ENCODE results near the gene MYL7. TPM values are rescaled to one million over a fixed set of nuclear protein-coding genes. Genes with fewer than 3 reads are reported as not detected.

Gene MYL7
- total and polyA plus RNA-seq, 2 donors (not counting 3 experiments of a cell fraction or from before 2014, with no cell fraction given) = not detected

DNA sequence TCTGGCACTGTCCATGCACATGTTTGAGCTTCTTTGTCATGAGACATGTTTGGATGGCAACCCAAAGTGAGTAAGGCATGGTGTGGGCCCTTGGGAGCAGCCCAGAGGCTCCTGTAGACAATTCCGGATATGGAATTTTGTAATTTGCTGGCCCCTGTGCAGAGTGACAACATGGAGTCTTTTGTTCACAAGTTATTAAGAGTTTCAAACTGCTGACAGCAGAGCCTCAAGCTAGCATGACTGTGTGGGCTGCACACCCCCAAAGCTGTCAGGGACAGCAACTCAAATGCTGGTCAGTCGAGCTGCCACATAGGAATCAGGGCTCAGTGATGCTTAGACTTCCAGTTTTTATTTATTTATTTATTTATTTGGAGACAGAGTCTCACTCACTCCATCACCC, 7.0 kb upstream of the MYL7 start:
- Histone ChIP-seq H3K27ac (ENCODE audit: insufficient read depth, low read depth, low read length) (no peak overlapping the region), H3K9me3 (replicated peaks; ENCODE audit: control insufficient read depth, insufficient read depth, low read length) (no peaks in the 10 kb centered on the region), H4K20me1 (replicated peaks; ENCODE audit: control insufficient read depth, extremely low read depth, insufficient read depth, low read length) (no peaks in the 10 kb centered on the region), H3K4me2 (ENCODE audit: insufficient read depth, low read length) (no peak overlapping the region), H3K79me2 (ENCODE audit: control insufficient read depth, insufficient read depth, low read length) (no peaks in the 10 kb centered on the region), H3K36me3 (ENCODE audit: control insufficient read depth in 2 of 2, extremely low read depth in 1 of 2, insufficient read depth in 2 of 2, low read length in 2 of 2) (no peaks in the 10 kb centered on the region), H3K9ac (replicated peaks; ENCODE audit: extremely low read depth, insufficient read depth, low read length) (no peak overlapping the region), H3K4me3 (replicated peaks in 1 of 3; ENCODE audit: insufficient read depth in 1 of 3, low read depth in 1 of 3, low read length in 3 of 3) (no peak overlapping the region), H3K27me3 (ENCODE audit: control insufficient read depth in 2 of 2, insufficient read depth in 2 of 2, low read length in 2 of 2) (peaks cover 29% of the 10 kb centered on the region in 2 experiments), H3K9me1 (replicated peaks; ENCODE audit: control insufficient read depth, extremely low read depth, insufficient read depth, low read length) (no peaks in the 10 kb centered on the region), H3K4me1 (ENCODE audit: control insufficient read depth, extremely low read depth, insufficient read depth, low read length) (no peaks in the 10 kb centered on the region), H2AFZ (ENCODE audit: low read depth, low read length) (no peak overlapping the region)
- POLR2A ChIA-PET = no interaction called here
- CTCF ChIA-PET = interaction anchor here (1.1 to 1.5 kb wide), 3 partner anchors 10 to 130 kb away, joined by 3 to 6 read pairs (median 4); no protein-coding TSS in a partner anchor
- dilution Hi-C loops (cut with MboI; ENCODE audit: extremely low pct_ligation_motif_present, low sequenced_read_pairs) = no loop called here
- BruUV-seq (replicated peaks) = no TSS peak
- FAIRE-seq (no peak), DNase-seq (ENCODE audit: low read depth, low spot score) (no peak)
- intact Hi-C loops (cut with micrococcal nuclease) = no loop called here
- no peak for TF ChIP-seq EZH2 (IDR thresholded peaks at IDR 0.05; ENCODE audit: borderline replicate concordance, low read depth, low read length, severe bottlenecking)
- TF ChIP-seq FOS (IDR thresholded peaks at IDR 0.05; ENCODE audit: borderline replicate concordance, insufficient read depth, low read length) = no peak
- no peak for TF ChIP-seq GATA2 (IDR thresholded peaks at IDR 0.05; ENCODE audit: insufficient read depth, insufficient read length, low read depth, low read length)
- TF ChIP-seq MYC (IDR thresholded peaks at IDR 0.05; ENCODE audit: low read depth, low read length) = no peak
- no peak for TF ChIP-seq POLR2A (IDR thresholded peaks at IDR 0.05; ENCODE audit: low read depth, low read length)
- no peak for TF ChIP-seq MAX (IDR thresholded peaks at IDR 0.05; ENCODE audit: insufficient read depth, insufficient read length)
- no peak for TF ChIP-seq JUN (IDR thresholded peaks at IDR 0.05; ENCODE audit: borderline replicate concordance, insufficient read depth, insufficient read length, low read depth)
- no peak for TF ChIP-seq POLR2AphosphoS5 (IDR thresholded peaks at IDR 0.05; ENCODE audit: insufficient read depth, low read depth, low read length)

All from endothelial cell of umbilical vein (primary cell).